Measurements from ENCODE around the gene LAMA4.
"Not testable (repeated sequence)": the region's sequence is repeated elsewhere in the genome, so short reads cannot be mapped to it uniquely, and the experiment has no call there.

Gene LAMA4

DNA sequence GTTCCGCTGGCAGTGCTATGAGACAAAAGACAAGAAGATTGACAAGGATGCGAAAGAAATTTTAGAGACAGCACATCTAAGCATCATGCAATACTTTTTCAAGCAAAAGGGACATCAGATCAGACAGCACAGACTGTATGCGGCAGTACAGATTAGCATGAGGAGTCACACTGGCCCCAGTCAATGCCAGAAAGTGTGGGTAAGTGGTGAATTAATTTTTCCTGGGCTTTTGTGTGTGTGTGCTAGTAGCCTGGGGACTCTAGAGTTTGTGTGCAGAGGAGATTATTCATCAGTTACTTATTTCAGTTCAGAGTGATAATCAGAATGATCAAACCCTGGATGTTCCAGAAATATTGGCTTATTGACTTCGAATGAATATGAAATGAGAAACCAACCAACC lies 47.2 kb downstream of the LAMA4 start:
- TF ChIP-seq, protein P1, sequence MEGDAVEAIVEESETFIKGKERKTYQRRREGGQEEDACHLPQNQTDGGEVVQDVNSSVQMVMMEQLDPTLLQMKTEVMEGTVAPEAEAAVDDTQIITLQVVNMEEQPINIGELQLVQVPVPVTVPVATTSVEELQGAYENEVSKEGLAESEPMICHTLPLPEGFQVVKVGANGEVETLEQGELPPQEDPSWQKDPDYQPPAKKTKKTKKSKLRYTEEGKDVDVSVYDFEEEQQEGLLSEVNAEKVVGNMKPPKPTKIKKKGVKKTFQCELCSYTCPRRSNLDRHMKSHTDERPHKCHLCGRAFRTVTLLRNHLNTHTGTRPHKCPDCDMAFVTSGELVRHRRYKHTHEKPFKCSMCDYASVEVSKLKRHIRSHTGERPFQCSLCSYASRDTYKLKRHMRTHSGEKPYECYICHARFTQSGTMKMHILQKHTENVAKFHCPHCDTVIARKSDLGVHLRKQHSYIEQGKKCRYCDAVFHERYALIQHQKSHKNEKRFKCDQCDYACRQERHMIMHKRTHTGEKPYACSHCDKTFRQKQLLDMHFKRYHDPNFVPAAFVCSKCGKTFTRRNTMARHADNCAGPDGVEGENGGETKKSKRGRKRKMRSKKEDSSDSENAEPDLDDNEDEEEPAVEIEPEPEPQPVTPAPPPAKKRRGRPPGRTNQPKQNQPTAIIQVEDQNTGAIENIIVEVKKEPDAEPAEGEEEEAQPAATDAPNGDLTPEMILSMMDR (conservative IDR thresholded peaks at IDR 0.05): no peak
- TF ChIP-seq ZFX (IDR thresholded peaks at IDR 0.05): no peak

DNA sequence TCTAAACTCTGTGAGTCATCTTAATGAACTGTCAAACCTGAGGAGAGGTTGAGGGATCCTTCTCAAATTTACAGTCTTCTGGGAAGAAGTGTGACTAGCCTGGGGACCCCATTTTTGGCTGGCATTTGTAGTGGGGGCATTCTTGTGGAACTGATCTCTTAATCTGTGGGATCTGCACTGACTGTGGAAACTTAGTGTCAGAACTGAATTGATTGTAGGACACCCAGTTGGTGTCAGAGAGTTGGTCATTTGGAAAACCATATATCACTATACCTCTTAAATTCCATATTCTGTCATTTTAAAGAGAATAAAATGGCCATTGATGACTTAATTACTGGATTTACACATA lies 48.3 kb downstream of the LAMA4 start:
- TF ChIP-seq ZFX (IDR thresholded peaks at IDR 0.05): no peak
- TF ChIP-seq, protein P1 (conservative IDR thresholded peaks at IDR 0.05): no peak
- H3K27ac ChIP-seq: no peak overlapping the region

More for the DNA sequence above, 47.2 kb downstream of the LAMA4 start:
- H3K27ac ChIP-seq: no peak overlapping the region

DNA sequence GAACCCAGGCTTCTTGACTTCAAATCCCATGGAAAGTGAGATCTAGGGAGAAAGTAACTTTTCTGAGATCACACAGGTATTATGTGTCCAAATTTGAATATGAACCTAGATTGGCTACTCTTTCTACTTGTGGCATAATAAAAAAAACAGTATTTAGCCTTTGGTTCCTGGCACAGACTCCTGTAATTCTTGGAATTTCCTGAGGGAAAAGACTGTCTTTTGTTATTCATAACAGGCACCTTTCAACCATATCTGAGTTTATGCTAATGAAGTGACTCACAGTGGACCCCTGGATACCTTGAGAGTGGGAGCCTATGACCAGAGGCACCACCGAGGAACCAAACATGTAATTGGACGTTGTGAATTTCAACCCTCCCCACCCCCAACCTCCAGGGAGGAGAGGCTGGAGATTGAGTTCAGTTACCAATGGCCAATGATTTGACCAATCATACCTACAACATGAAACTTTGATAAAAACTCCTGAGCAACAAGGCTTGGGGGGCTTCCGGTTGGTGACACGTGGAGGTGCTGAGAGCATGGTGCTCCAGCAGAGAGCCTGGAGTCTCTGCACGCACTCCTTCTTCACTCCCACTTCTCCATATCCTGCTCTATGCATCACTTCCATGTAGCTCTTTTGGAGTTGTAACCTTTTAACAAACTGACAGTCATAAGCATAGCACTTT lies 48.8 kb downstream of the LAMA4 start:
- H3K27ac ChIP-seq: no peak overlapping the region
- TF ChIP-seq ZFX (IDR thresholded peaks at IDR 0.05): no peak
- TF ChIP-seq, protein P1 (conservative IDR thresholded peaks at IDR 0.05): no peak

DNA sequence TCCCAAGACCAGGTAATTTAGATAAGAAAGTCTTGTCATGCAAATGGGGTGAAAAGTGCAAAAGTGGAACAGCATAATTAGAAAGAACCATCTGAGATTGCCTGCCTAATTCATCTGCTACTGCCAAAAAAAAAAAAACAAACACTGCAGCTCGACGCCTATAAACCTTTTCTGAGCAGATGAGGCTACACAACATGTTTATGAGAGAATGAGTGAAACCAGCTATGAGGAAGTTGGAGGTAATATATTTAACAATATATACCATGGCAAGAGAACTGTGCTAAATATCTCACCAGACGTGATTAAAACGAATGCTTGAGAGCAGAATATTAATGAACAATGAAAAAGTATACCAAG lies 50.0 kb downstream of the LAMA4 start:
- TF ChIP-seq, protein P1 (conservative IDR thresholded peaks at IDR 0.05): no peak

DNA sequence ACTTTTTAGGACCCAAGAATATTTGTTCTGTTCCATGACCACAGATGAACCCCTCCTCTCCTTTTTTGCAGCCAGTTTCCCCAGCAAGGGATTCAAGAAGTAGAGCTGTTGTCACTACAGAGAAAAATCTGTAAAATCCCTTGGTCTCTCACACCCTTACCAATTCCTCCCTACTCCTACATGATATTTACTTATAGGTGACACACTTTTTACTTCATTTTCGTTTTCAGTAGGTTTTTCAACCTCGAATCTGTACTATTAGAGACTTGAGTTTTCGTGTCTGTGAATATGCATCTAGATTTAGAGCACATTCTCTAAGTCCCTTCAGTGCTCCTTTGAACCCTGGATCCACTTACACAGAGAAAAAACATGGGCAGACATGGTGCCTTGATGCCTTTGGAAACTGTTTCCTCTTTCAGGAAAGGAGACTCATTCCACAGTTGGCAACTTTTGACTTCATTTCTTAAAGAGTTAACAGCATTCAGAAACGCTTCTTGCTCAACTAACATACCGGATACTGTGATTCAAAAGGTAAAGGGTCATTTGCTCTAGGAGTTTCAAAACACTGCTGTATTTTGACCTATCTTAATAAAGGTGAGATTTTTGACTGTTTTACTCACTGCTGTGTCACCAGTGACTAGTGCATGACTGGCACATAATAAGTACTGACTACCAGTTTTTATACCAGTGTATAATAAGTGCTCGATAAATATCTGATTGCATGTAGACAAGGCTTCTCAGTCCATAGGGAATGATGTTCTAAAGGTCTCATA lies 50.6 kb downstream of the LAMA4 start:
- no peak overlapping the region for H3K27ac ChIP-seq
- no peak for TF ChIP-seq ZFX (IDR thresholded peaks at IDR 0.05)
- TF ChIP-seq, protein P1 (conservative IDR thresholded peaks at IDR 0.05): no peak

More for the DNA sequence above, 50.0 kb downstream of the LAMA4 start:
- no peak overlapping the region for H3K27ac ChIP-seq

DNA sequence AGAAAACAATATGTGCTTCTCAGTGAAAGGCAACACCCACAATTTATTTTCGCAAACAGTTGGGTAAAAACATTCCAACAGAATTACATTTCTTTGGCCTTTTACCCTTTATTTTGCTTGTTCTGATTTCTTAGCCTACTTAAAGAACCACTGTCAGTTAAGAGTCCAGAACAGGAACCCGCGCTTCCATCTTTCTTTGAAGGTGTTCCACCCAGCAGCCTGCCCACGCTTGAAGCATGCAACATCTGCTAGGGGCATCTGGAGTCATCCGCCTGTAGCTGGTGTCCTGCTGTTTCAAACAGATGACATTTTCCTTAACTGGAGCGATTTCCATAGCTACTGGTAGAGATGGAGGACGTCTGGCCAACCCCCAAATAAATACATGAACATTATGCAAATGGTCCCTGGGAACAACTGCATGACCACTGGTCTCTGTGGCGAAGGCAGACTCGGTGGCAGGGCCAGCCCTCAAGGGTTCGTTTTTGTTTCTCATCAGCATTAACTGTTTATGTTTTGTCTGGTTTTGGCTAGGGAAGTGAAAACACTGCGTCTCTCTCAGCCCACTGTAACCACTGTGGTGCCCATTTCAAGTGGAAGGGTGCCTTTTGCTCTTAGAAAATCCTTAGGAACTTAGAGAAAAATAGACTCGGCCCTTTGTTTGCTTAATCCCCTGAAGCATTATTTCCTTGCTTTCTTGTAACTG lies 51.6 kb downstream of the LAMA4 start:
- H3K27ac ChIP-seq: no peak overlapping the region

DNA sequence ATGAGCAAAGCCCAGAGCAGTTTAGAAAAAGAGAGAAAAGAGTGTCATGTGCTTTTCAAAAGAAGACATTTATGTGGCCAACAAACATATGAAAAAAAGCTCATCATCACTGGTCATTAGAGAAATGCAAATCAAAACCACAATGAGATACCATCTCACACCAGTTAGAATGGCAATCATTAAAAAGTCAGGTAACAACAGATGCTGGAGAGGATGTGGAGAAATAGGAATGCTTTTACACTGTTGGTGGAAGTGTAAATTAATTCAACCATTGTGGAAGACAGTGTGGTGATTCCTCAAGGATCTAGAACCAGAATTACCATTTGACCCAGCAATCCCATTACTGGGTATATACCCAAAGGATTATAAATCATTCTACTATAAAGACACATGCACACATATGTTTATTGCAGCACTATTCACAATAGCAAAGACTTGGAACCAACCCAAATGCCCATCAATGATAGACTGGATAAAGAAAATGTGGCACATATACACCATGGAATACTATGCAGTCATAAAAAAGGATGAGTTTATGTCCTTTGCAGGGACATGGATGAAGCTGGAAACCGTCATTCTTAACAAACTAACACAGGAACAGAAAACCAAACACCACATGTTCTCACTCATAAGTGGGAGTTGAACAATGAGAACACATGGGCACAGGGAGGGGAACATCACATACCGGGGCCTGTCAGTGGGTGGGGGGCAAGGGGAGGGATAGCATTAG lies 54.0 kb downstream of the LAMA4 start:
- H3K27ac ChIP-seq: not testable (repeated sequence)

More for the DNA sequence above, 51.6 kb downstream of the LAMA4 start:
- TF ChIP-seq, protein P1 (conservative IDR thresholded peaks at IDR 0.05): no peak
- no peak for TF ChIP-seq ZFX (IDR thresholded peaks at IDR 0.05)

All from C4-2B (cell line).